Natural killer cell treated with Interleukin-12 subunit alpha and Interleukin-12 subunit beta and Interleukin-15 and Interleukin-18, amount 100 ng/mL, for 72 hours (primary cell): ENCODE results near the gene CDK2AP2. TPM values are rescaled to one million over a fixed set of nuclear protein-coding genes. Genes with fewer than 3 reads are reported as not detected.
"Not testable (repeated sequence)": the region's sequence is repeated elsewhere in the genome, so short reads cannot be mapped to it uniquely, and the experiment has no call there.

ENCODE experiments used
- ATAC-seq, 2 donors: fragments of 150-1000 bp; cut with Tn5 transposase in 1 of 2; sonication (Bioruptor Pico), chemical (Tn5 transposase) in 1 of 2; 2 replicates each; pipeline ENCODE4 v1.10.0; 2021
- DNase-seq: peaks from one replicate; pipeline ENCODE4 v3.0.0; 2022; ENCODE audit warnings: low spot score
- H3K27ac Mint-ChIP-seq, 2 donors: 1 replicate in 1 of 2; 2 replicates in 1 of 2; pipeline ENCODE4 v1.8.0; 2022; ENCODE audit warnings: mixed read lengths in 2 of 2, mild to moderate bottlenecking in 1 of 2, moderate library complexity in 1 of 2
- H3K27me3 Mint-ChIP-seq, 2 donors: 1 replicate in 1 of 2; 2 replicates in 1 of 2; pipeline ENCODE4 v1.8.0; 2022; ENCODE audit warnings: mixed read lengths in 2 of 2
- H3K36me3 Mint-ChIP-seq: one replicate; pipeline ENCODE4 v1.8.0; 2022; ENCODE audit warnings: mixed read lengths
- H3K4me1 Mint-ChIP-seq, 2 donors: 1 replicate in 1 of 2; 2 replicates in 1 of 2; pipeline ENCODE4 v1.8.0; 2022; ENCODE audit warnings: low read depth in 2 of 2, mixed read lengths in 2 of 2, mild to moderate bottlenecking in 1 of 2
- H3K4me3 Mint-ChIP-seq: one replicate; pipeline ENCODE4 v1.8.0; 2022; ENCODE audit warnings: mixed read lengths
- H3K9me3 Mint-ChIP-seq: 2 replicates; pipeline ENCODE4 v1.8.0; 2022; ENCODE audit warnings: mixed read lengths
- total RNA-seq, 2 donors: library from RNA; stranded (reverse); gene quantifications; one replicate each; pipeline ENCODE4 v1.2.3, GENCODE V29; 2022

Gene CDK2AP2
- total RNA-seq, 2 donors from 2014 or later: 92.6 to 103 TPM

GRCh38 chr11:67494371-67495233, 13.4 kb downstream of the CDK2AP2 start:
- peaks cover 4 to 8% of the 10 kb centered on the region in 2 donors for H3K4me1 Mint-ChIP-seq
- no peak overlapping the region for H3K4me3 Mint-ChIP-seq
- no peaks in the 10 kb centered on the region for H3K36me3 Mint-ChIP-seq
- H3K9me3 Mint-ChIP-seq: no peaks in the 10 kb centered on the region
- no peak overlapping the region for H3K27ac Mint-ChIP-seq
- DNase-seq (no peak), ATAC-seq (no peak)
- no peaks in the 10 kb centered on the region for H3K27me3 Mint-ChIP-seq

- H3K36me3 Mint-ChIP-seq: no peaks in the 10 kb centered on the region
- no peak overlapping the region for H3K4me3 Mint-ChIP-seq
- DNase-seq (no peak), ATAC-seq (no peak)
- H3K27me3 Mint-ChIP-seq: no peaks in the 10 kb centered on the region
- peaks cover 7 to 9% of the 10 kb centered on the region in 2 donors for H3K4me1 Mint-ChIP-seq
- no peaks in the 10 kb centered on the region for H3K9me3 Mint-ChIP-seq
- no peak overlapping the region for H3K27ac Mint-ChIP-seq
These were observed 14.2 kb downstream of the CDK2AP2 start for GRCh38 chr11:67493548-67494370.

- H3K36me3 Mint-ChIP-seq: no peaks in the 10 kb centered on the region
These were observed 15.0 kb downstream of the CDK2AP2 start for GRCh38 chr11:67492801-67493547.

GRCh38 chr11:67492069-67492727, 15.8 kb downstream of the CDK2AP2 start:
- no peak overlapping the region for H3K27ac Mint-ChIP-seq
- ATAC-seq: no peak

More at GRCh38 chr11:67492801-67493547, 15.0 kb downstream of the CDK2AP2 start:
- no peak overlapping the region for H3K4me3 Mint-ChIP-seq
- DNase-seq (no peak), ATAC-seq (no peak)
- H3K27me3 Mint-ChIP-seq: no peaks in the 10 kb centered on the region
- peaks cover 13 to 14% of the 10 kb centered on the region in 2 donors for H3K4me1 Mint-ChIP-seq
- H3K27ac Mint-ChIP-seq: no peak overlapping the region
- H3K9me3 Mint-ChIP-seq: no peaks in the 10 kb centered on the region

GRCh38 chr11:67491276-67492068, 16.5 kb downstream of the CDK2AP2 start:
- Mint-ChIP-seq H3K27ac (no peak overlapping the region), H3K9me3 (no peaks in the 10 kb centered on the region), H3K27me3 (no peaks in the 10 kb centered on the region), H3K36me3 (peaks cover 7% of the 10 kb centered on the region), H3K4me1 (peaks cover 25 to 28% of the 10 kb centered on the region in 2 donors), H3K4me3 (no peak overlapping the region)
- ATAC-seq: no peak
- no peak for DNase-seq

More at GRCh38 chr11:67492069-67492727, 15.8 kb downstream of the CDK2AP2 start:
- Mint-ChIP-seq H3K9me3 (no peaks in the 10 kb centered on the region), H3K4me1 (peaks cover 21 to 22% of the 10 kb centered on the region in 2 donors), H3K4me3 (no peak overlapping the region), H3K27me3 (no peaks in the 10 kb centered on the region), H3K36me3 (peaks cover 7% of the 10 kb centered on the region)
- DNase-seq: no peak

- peaks cover 7% of the 10 kb centered on the region for H3K36me3 Mint-ChIP-seq
These were observed 17.3 kb downstream of the CDK2AP2 start for GRCh38 chr11:67490727-67491065.

GRCh38 chr11:67489885-67490726, 17.9 kb downstream of the CDK2AP2 start:
- no peaks in the 10 kb centered on the region for H3K27me3 Mint-ChIP-seq
- H3K36me3 Mint-ChIP-seq: peaks cover 7% of the 10 kb centered on the region
- DNase-seq (no peak), ATAC-seq (no peak)
- peak overlapping the region; percentile 52 for H3K4me3 Mint-ChIP-seq
- H3K9me3 Mint-ChIP-seq: no peaks in the 10 kb centered on the region
- peak overlapping the region in 1 of 2 donors; percentile 39 for H3K27ac Mint-ChIP-seq
- peaks cover 36 to 37% of the 10 kb centered on the region in 2 donors for H3K4me1 Mint-ChIP-seq

More at GRCh38 chr11:67490727-67491065, 17.3 kb downstream of the CDK2AP2 start:
- H3K27me3 Mint-ChIP-seq: no peaks in the 10 kb centered on the region
- DNase-seq (peak; percentile 46), ATAC-seq (no peak)
- no peak overlapping the region for H3K27ac Mint-ChIP-seq
- peaks cover 33 to 35% of the 10 kb centered on the region in 2 donors for H3K4me1 Mint-ChIP-seq
- H3K9me3 Mint-ChIP-seq: no peaks in the 10 kb centered on the region
- no peak overlapping the region for H3K4me3 Mint-ChIP-seq

GRCh38 chr11:67489203-67489884, 18.6 kb downstream of the CDK2AP2 start:
- H3K4me1 Mint-ChIP-seq: peaks cover 44 to 45% of the 10 kb centered on the region in 2 donors
- peak overlapping the region; percentile 52 for H3K4me3 Mint-ChIP-seq
- no peaks in the 10 kb centered on the region for H3K9me3 Mint-ChIP-seq
- DNase-seq: no peak
- H3K36me3 Mint-ChIP-seq: peaks cover 7% of the 10 kb centered on the region
- ATAC-seq: no peak
- peak overlapping the region; percentile 39 to 94 for H3K27ac Mint-ChIP-seq
- H3K27me3 Mint-ChIP-seq: no peaks in the 10 kb centered on the region

- H3K4me1 Mint-ChIP-seq: peaks cover 63 to 64% of the 10 kb centered on the region in 2 donors
- peak overlapping the region; percentile 77 for H3K4me3 Mint-ChIP-seq
- ATAC-seq (no peak), DNase-seq (peak; percentile 65)
- peak overlapping the region; percentile 94 to 96 for H3K27ac Mint-ChIP-seq
- no peaks in the 10 kb centered on the region for H3K9me3 Mint-ChIP-seq
- peaks cover 7% of the 10 kb centered on the region for H3K36me3 Mint-ChIP-seq
- H3K27me3 Mint-ChIP-seq: no peaks in the 10 kb centered on the region
These were observed 21.3 kb downstream of the CDK2AP2 start for GRCh38 chr11:67486481-67487195.

- peak in 1 of 2 donors; percentile 1 for ATAC-seq
- H3K4me1 Mint-ChIP-seq: peaks cover 63% of the 10 kb centered on the region in 2 donors
- H3K27me3 Mint-ChIP-seq, H3K36me3 Mint-ChIP-seq, H3K9me3 Mint-ChIP-seq: not testable (repeated sequence)
- H3K4me3 Mint-ChIP-seq: peak overlapping the region; percentile 77
- peak; percentile 62 for DNase-seq
- peak overlapping the region; percentile 94 to 96 for H3K27ac Mint-ChIP-seq
These were observed 22.0 kb downstream of the CDK2AP2 start for GRCh38 chr11:67485873-67486361.

- no peaks in the 10 kb centered on the region for H3K27me3 Mint-ChIP-seq
- peak overlapping the region; percentile 96 for H3K4me3 Mint-ChIP-seq
- peak in 1 of 2 donors; percentile 28 for ATAC-seq
These were observed 23.1 kb downstream of the CDK2AP2 start for GRCh38 chr11:67484847-67485311.

More at GRCh38 chr11:67484847-67485311, 23.1 kb downstream of the CDK2AP2 start:
- Mint-ChIP-seq H3K27ac (peak overlapping the region; percentile 94 to 96), H3K9me3 (no peaks in the 10 kb centered on the region), H3K4me1 (peaks cover 61 to 62% of the 10 kb centered on the region in 2 donors), H3K36me3 (peaks cover 7% of the 10 kb centered on the region)
- peak; percentile 65 for DNase-seq
